G401.6 (cell line): Measurements from ENCODE around the gene HNRNPUL1.
"Not testable (repeated sequence)": the region's sequence is repeated elsewhere in the genome, so short reads cannot be mapped to it uniquely, and the experiment has no call there.

Experiments
- FAIRE-seq: peaks from 2 replicates; lab custom pipeline; 2012; peaks lifted over from hg19 to GRCh38; lab: Jason Lieb, UNC

The HNRNPUL1 gene

DNA sequence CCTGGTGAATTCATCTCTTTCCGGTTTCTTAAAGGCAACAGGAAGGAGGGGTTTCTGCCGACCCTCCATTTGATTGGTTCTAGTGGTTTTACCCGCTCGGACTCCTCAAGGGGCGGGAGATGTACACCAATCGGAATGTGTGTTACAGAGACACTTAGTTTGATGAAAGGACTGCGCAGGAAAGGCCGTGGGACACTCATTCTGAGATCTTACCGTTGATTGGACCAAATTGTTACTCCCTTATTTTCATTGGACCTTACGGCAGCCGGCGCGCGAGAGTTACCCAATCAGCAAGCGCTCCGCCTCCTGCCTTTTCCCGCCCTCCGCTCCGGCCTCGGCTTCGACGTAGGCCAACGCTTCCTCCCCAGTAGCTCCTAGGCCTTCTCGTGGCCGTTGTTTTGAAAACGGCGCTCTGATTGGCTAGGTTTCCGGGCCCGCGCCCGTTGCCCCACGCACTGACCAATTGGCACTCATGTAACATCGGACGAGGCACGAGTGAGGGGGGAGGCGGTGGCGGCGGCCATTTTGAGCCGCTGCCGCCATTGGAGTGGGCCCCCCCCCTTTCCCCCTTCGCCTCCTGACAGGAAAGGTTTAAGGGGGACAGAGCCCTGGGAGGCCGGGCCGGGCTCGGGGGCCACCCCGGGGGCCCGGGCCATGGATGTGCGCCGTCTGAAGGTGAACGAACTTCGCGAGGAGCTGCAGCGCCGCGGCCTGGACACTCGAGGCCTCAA, at the start of gene HNRNPUL1:
Gene HNRNPUL1 (plus strand): TSS at position 523 of the 731 bp plus-strand sequence. CDS start 132 bp downstream, at position 655.
- FAIRE-seq, result peak; percentile 100

- FAIRE-seq, result no peak
These were observed 46.4 kb upstream of the HNRNPUL1 start for GRCh38 chr19:41217741-41218140.

DNA sequence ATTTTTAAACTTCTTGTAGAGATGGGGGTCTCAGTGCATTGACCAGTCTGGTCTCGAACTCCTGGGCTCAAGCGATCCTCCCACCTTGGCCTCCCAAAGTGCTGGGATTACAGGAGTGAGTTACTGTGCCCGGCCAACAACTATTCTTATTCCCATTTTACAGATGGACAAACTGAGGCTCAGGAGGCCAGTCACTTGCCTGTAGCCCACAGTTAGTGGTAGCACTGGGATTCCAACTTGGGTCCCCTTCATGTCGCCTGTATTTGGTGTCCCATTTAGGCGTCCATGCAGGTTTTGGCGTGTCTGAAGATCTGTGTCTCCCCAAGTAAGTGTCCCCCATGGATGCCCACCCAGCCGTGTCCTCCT, 45.9 kb upstream of the HNRNPUL1 start:
- FAIRE-seq, result no peak

DNA sequence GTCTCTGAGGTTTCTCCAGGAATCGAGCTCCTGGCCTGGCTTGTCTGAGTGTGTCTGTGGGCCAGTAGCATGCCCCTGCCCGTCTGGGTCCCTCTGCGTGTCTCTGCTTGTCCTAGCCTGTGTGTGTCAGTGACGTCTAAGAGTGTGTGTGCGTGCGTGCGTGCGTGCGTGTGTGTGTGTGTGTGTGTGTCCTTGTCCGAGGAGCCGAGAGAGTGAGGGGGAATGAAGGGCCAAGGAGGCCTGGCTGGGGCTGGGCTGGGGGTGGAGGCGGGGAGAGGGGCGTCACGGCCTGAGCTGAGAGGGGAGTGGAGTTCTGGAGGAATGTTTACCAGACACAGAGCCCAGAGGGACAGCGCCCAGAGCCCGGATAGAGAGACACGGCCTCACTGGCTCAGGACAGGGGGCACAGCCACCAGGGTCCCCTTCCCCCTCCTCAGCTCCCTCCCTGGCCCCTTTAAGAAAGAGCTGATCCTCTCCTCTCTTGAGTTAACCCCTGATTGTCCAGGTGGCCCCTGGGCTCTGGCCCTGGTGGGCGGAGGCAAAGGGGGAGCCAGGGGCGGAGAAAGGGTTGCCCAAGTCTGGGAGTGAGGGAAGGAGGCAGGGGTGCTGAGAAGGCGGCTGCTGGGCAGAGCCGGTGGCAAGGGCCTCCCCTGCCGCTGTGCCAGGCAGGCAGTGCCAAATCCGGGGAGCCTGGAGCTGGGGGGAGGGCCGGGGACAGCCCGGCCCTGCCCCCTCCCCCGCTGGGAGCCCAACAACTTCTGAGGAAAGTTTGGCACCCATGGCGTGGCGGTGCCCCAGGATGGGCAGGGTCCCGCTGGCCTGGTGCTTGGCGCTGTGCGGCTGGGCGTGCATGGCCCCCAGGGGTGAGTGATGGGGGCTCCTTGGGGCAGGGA, 45.3 kb upstream of the HNRNPUL1 start, which contains the start of gene AXL:
Gene AXL (plus strand): TSS at position 609 of the 893 bp plus-strand sequence. CDS start 170 bp downstream, at position 779.
- peak; percentile 89 for FAIRE-seq

- FAIRE-seq, result no peak
These were observed 44.1 kb upstream of the HNRNPUL1 start for GRCh38 chr19:41219924-41220567.

GRCh38 chr19:41220811-41221210, 43.4 kb upstream of the HNRNPUL1 start:
- FAIRE-seq, result no peak

DNA sequence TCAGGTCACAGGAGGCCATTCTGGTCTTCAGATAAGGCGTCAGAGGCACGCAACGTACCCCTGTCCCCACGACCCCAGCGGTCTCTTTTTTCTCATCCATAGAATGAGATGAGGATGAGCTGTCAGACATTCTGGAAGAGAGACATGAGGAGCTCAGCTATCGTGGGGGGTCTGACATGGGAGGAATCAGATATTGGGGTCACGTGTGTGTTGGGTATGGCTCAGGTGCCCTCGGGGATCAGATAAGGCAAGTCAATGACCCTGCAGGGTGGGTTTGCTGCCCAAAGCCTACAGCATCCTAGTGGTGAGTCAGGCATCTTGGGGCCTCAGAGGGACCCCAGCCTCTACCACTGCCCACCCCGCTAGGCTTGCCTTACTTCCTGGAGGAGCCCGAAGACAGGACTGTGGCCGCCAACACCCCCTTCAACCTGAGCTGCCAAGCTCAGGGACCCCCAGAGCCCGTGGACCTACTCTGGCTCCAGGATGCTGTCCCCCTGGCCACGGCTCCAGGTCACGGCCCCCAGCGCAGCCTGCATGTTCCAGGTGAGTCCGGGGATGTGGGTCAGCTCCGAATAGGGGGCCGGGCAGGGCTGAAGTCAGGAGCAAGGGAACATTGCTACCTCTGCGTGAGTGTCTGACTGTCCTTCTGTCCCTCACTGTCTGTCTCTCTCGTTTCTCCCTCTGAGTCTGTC, 42.5 kb upstream of the HNRNPUL1 start:
- no peak for FAIRE-seq

DNA sequence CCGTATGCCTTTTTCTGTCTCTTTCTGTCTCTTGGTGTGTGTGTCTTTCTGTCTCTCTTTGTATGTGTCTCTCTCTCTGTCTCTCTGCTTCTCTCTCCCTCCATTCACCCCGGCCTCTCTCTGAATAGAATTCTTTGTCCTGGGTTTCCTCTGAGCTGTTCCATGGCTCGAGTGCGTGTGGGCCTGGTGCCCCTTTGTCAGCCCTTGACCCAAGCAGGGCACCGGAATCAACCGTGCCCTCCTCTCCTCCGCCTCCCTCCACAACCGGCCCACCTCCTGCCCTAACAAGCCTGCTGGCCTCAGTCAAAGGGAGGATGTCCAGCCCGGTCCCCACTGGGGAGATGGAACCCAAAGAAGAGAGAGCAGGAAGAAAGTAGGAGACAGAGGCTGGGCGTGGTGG, 41.9 kb upstream of the HNRNPUL1 start:
- no peak for FAIRE-seq

DNA sequence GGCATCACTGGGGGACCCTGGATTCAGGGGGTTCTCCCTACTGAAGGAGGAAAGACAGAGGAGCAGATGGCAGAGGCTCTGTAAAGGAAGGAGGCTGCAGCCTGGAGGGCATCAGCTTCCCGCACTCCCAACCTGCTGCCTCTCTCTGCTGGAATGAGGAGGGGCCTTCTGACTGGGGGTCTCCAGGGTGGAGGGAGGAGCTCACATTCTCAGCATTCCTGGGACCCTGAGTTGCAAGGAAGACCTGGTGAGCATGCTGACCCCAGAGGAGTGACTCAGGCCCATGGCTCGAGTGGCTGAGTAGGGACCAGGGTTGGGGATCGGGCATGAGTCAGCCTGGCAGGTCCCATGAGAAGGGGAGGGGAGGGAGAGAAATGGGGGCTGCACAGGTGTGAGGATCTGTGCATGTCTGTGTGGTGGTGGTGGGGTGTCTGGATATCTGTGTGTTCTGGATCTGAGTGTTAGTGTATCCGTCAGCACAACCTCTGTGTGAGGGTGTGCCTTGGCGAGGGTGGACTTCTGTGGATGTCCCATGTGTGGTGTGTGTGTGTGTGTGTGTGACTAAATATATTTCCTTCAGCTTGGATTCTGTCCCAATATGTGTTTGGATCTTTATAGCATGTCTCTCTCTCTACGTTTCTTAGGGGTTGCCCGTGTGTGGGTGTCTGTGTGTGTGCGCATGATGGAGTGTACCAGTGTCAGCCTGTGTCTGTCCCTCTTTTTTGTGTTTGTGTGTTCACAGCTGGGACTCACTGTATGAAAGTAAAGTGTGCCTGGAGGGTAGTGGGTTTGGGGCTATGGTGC, 40.5 kb upstream of the HNRNPUL1 start:
- no peak for FAIRE-seq

DNA sequence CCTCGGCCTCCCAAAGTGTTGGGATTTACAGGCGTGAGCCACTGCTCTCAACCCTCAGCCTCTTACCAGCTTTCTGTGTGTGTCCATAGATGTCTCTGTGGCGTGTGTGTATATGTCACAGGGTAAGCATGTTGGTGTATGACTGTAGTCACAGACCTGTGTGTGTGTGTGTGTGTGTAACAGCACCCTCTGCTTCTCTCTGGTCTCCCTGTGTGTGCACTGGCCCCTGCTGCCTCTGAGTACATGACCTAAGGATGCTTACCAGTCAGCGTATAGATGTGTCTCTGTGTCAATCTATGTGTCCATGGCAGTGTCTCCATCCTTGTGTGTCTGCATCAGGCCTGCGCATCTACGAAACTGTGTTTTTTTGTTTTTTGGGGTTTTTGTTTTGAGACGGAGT, 39.5 kb upstream of the HNRNPUL1 start:
- FAIRE-seq, result no peak

- FAIRE-seq, result no peak
These were observed 38.7 kb upstream of the HNRNPUL1 start for GRCh38 chr19:41225238-41226052.

- no peak for FAIRE-seq
These were observed 37.9 kb upstream of the HNRNPUL1 start for GRCh38 chr19:41226053-41226873.

DNA sequence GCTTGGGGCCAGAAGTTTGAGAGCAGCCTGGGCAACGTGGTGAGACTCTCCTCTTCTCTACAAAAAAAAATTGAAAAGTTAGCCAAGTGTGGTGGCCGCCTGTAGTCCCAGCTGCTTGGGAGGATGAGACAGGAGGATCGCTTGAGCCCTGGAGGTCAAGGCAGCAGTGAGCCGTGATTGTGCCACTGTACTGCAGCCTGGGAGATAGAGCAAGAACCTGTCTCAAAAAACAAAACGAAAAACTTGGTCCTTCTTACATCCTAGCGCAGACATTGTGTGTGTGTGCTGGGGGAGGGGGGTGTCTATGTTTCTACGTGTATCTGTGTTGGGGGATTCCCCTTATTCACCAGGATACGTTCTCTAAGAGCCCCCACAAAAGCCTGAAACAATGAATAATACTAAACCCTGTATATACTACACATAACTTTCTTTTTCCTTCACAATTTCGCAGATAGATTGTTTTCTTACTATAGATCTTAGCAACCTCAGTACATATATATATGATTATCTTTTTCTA, 37.2 kb upstream of the HNRNPUL1 start:
- FAIRE-seq, result no peak

- no peak for FAIRE-seq
These were observed 35.7 kb upstream of the HNRNPUL1 start for GRCh38 chr19:41228486-41228885.

DNA sequence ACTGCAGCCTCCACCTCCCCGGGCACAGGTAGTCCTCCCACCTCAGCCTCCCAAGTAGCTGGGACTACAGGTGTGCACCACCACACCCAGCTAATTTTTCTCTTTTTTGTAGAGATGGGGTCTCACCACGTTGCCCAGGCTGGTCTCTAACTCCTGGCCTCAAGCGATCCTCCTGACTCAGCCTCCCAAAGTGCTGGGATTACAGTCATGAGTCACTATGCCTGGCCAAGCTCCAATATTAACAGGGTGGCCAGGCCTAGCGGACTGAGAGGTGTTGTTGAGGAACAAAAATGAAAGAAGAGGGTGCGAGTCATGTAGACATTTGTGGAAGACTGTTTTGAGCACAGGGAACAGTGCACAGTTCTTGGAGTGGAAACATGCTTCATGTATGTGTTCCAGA, 34.8 kb upstream of the HNRNPUL1 start:
- not testable (repeated sequence) for FAIRE-seq

DNA sequence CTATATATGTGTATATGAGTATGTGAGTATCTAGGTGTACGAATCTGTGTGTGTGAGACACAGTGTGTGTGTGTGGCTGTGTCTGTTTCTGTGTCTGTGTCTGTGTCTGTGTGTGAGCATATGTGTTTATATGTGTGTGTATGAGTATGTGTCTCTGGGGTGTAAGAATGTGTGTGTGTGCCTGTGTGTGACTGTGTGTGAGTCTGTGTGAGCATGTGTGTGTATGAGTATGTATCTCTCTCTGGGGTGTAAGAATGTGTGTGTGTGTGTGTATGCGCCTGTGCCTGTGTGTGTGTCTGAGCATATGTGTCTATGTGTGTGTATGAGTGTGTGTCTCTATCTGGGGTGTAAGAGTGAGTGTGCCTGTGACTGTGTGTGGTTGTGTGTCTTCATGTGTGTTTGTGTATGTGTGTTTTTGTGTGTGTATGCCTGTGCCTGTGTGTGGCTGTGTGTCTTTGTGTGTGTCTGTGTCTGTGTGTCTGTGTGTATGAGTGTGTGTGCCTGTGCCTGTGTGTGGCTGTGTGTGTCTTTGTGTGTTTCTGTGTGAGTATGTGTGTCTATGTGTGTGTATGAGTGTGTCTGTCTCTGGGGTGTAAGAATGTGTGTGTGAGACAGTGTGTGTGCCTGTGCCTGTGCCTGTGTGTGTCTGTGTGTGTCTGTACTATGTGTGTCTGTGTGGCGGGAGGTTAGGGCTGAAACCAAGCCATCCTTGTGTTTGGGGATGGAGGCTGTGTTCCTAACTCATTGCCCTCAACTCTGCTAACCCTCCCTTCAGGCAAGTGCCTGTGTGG, 33.9 kb upstream of the HNRNPUL1 start:
- FAIRE-seq, result no peak

DNA sequence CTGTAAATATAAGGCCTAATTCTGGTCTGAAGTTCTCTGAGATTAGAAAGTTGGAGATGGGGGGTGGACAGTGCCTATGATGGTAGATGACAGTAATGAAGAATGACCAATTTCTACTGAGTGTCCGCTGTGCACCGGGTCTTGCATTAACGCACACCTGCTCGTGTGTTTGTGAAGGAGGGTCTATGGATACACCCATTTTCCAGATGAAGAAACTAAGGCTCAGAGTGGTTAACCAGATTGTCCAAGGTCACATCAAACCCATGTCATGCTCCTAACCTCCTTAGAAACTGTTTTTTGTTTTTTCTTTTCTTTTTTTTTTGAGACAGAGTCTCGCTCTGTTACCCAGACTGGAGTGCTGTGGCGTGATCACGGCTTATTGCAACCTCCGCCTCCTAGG, 31.5 kb upstream of the HNRNPUL1 start:
- FAIRE-seq, result no peak

- no peak for FAIRE-seq
These were observed 30.4 kb upstream of the HNRNPUL1 start for GRCh38 chr19:41233748-41234240.
